HG03439 (cell line): Measurements from ENCODE around the gene PSME4.
A peak's percentile ranks its signal among the peaks of the same experiment; 100 is the strongest.

Source experiments
- ATAC-seq: cut with Tn5 transposase; IDR thresholded peaks from one replicate; pipeline ENCODE4 v1.9.1; 2021; ENCODE audit warnings: mild to moderate bottlenecking, moderate library complexity; ENCODE audit not compliant: unreplicated experiment

The PSME4 gene

DNA sequence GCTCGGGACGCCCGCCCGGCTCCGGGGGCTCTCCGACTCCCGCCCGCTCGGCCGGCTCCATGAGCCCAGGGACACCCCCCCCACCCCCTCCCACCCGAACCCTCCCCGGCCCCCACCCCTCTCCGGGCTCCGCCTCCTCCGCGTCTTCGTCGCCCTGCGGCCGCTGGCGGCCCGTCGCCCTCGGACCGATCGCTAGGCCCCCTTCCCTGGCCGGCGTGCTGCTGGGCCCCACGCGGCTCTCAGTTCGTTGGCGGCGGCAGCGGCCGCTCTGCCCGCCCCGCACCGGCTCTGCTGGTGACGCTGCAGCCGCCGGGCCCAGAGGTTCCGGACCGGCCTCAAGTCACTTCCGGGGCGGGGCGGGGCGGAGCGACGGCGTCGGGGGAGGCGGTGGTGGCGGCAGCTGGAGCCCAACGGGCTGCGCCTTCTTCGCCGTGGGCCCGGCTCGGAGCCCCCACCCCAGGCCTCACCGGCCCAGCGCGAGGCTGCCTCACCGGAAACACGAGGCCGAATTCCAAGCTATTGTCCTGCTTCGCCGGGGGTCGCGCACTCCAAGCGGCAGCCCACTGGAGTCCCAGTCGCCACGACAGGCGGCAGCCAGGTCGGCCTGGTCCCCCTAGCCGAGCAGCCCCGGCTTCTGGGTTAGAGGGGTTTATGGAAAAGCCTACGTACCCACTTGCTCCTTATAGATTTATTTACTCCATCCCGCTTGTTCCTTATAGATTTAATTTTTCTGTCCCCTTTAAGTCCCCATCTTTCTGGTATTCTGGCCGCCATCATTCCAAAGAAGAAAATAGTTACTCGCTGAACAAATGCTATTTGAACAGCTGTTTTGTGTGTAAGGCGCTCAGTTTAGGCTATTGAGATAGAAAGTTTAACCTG lies at the start of gene PSME4:
Gene PSME4, minus strand, starts transcription at position 270 of the 879 bp plus-strand sequence. Its CDS starts 209 bp downstream, at position 61.
- peak; percentile 82 for ATAC-seq

DNA sequence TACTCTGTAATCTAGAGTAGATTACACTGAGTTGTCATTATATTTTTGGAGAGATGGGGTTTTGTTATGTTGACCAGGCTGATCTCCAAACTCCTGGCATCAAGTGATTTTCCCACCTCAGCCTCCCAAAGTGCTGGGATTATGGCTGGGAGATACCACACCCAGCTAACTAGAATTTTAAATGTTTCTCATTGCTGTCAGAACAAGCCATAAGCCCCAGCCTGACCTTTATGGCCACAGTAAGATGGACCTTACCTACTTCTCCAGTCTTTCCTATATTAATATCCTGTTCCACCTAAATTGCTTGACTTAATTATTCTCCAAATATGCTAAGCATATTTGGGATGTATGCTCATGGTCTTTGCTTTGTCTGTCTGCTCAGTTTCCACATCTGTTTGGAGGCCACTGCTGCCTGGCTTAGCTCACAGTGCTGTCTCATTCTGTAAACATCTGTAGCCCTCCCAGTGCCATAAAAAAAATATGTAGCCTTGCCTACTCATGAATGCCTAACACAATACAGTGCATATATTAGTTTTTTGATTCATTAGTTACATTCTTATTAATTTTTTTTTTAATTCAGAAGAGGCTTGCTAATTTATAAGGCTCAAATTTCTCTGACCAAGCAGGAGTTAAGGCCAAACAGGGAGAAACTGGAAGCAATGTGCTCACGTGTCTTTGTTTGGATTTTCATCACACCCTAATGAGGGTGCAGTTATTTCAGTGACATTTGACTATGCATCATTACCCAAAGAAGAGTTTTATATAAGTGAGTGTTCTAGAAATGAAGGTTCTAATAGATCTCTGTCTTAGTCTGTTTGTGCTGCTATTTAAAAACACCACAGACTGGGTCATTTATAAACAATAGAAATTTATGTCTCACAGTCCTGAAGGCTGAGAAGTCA lies 45.3 kb upstream of the PSME4 start:
- no peak for ATAC-seq

GRCh38 chr2:54013996-54014395 lies 43.2 kb upstream of the PSME4 start:
- ATAC-seq, result no peak

DNA sequence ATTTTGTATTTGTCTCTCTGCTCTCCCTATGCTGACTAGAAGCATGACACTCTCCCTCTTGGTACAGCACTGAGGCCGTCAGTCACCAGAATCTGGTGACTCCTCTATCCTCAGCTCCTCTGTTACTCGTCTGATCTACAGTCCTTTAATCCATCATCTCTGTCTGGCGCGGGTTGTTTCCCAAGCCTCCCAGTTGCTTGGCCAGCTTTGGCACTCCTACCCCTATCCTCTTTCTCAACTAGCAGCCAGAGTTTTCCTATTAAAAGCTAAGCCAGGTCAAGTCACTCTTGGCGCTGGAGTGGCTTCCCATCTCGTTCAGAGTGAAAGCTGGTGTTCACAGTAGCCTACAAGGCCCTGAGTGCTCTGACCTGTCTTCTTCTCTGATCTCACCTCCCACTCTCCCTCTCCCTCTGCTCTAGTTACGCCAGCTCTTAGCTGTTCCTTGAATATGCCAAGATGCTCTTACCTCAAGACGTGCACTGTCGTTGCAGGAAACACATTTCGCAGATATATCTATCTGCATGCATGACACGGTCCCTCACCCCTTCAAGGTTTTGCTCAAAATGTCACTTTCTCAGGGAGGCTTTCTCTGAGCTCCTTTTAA lies 41.8 kb upstream of the PSME4 start:
- no peak for ATAC-seq

GRCh38 chr2:54009549-54009948 lies 38.8 kb upstream of the PSME4 start:
- ATAC-seq, result no peak

GRCh38 chr2:54008439-54008838 lies 37.6 kb upstream of the PSME4 start:
- ATAC-seq, result no peak

DNA sequence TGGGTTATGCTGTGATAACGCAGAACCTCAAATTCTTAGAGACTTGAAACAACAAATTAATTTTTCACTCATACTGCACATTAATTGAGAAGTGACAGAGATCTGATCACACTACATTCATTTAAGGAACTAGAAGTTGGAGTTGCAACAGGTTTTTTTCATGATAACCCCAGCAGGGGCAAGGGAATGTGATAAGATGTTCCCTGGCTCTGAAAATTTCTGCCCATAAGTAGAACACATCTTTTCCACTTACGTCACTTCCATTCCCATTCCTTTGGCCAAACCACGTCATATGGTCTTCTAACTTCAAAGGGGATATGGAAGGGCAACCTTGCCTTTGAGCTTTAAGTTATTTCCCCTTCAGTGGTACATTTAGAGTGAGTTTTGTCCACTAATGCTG lies 29.7 kb upstream of the PSME4 start:
- no peak for ATAC-seq

DNA sequence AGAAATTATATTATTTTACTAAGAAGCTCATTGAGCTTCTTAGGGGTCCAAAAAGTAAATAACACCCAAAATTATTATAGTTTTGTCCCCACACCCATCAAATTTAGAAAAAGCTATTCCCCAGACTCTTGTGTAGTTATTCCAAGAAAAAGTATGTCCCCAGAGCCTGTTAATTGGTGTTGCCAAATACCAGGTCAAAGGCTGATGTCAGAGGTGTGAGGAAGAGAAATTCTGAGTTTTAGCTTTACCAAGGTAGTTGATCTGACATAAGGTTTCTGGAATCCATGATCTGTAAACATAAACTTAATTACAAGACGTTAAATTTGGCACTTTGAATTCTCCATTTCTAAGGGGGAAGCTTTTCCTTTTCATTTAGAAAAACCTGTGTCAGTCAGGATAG lies 29.3 kb upstream of the PSME4 start:
- no peak for ATAC-seq

GRCh38 chr2:53998834-53999233 lies 28.0 kb upstream of the PSME4 start:
- no peak for ATAC-seq

GRCh38 chr2:53994818-53995808 lies 24.3 kb upstream of the PSME4 start:
- no peak for ATAC-seq

DNA sequence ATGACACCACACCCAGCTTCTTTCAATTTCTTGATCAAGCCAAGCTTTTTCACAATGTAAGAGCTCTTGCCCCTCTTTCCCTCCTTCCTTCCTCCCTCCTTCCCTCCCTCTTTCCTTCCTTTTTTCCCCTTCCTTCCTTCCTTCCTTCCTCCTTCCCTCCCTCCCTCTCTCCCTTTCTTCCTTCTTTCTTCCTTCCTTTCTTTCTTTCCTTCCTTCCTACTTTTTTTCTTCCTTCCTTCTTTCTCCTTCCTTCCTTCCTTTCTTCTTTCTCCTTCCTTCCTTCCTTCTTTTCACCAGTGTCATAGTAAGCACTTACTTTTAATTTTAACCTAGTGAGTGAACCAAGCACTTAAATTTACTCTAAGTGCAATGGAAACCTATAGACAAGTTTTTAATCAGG lies 21.2 kb upstream of the PSME4 start:
- ATAC-seq, result no peak

GRCh38 chr2:53989210-53989862 lies 18.5 kb upstream of the PSME4 start:
- ATAC-seq, result no peak

DNA sequence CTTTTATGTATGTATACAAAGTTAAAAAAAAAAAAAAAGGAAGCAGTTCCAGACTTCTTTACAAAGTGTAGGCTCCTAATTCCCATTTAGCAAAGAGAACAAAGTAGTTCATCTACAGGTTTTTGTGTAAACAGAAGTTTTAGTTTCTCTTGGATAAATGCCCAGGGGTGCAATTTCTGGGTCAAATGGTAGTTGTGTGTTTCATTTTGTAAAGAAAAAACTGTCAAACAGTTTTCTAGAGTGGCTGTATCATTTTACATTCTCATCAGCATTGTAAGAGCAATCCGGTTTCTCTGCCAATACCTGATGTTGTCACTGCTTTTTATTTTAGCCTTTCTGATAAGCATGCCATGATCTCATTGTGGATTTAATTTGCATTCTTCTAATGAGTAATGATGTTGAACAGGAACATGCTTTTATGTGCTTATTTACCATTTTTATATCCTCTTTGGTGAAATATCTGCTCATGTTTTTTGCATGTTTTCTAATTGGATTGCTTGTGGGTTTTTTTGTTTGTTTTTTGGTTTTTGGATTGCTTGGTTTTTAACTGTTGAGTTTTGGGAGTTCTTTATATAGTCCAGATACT lies 16.6 kb upstream of the PSME4 start:
- peak; percentile 74 for ATAC-seq

GRCh38 chr2:53985646-53986045 lies 14.9 kb upstream of the PSME4 start:
- ATAC-seq, result no peak

- ATAC-seq, result peak; percentile 30
These were observed 647 bp downstream of the PSME4 start for GRCh38 chr2:53969968-53970723.

GRCh38 chr2:53969285-53969967 lies 1.4 kb downstream of the PSME4 start:
- ATAC-seq, result no peak

DNA sequence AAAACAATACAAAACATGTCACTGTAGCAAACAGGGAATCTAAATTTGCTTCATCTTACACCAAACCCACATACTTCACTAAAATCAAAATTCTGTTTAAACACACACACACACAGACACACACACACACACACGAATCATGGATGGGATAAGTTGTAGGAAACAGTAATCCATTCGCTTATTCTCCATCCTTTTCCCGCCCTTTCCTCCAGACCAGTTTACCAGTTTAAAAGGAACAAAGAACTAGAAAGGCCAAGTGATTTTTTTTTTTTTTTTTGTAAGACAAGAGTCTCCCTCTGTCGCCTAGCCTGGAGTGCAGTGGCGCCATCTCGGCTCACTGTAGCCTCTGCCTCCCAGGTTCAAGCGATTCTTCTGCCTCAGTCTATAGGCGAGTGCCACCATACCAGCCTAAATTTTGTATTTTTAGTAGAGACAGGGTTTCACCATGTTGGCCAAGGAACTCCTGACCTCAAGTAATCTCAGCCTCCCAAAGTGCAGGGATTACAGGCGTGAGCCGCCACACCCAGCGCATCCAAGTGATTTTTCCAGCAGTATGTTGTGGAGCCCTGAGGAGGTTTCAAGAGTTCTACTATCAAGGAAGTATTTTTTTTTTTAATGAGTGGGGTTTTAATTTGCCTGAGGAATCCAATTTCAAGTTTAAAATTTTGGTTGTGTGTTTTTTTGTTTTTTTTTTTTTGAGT lies 5.7 kb downstream of the PSME4 start:
- ATAC-seq, result no peak
